ENCODE measurements around the gene SPATA2. TPM values are rescaled to one million over a fixed set of nuclear protein-coding genes. Genes with fewer than 3 reads are reported as not detected.

SPATA2 gene
- total and polyA plus RNA-seq, 2 experiments from 2014 or later, result 3.1 to 4.6 TPM

- Histone ChIP-seq H3K9me3 (ENCODE audit: low read depth) (no peaks in the 10 kb centered on the region), H2AFZ (no peak overlapping the region), H3K27me3 (replicated peaks; ENCODE audit: insufficient read depth) (no peaks in the 10 kb centered on the region), H3F3A (ENCODE audit: insufficient read depth) (0 out of 2 replicates have a peak, but pooled peaks cover 9% of the 10 kb centered on the region), H3K4me1 (ENCODE audit: insufficient read depth) (peaks cover 13% of the 10 kb centered on the region; the same call in 1 of the 2 replicates), H3K36me3 (ENCODE audit: low read depth) (no peaks in the 10 kb centered on the region; the same call in 1 of the 2 replicates), H4K20me1 (ENCODE audit: insufficient read depth) (no peaks in the 10 kb centered on the region), H3K79me2 (ENCODE audit: insufficient read depth) (no peaks in the 10 kb centered on the region), H3K4me2 (ENCODE audit: unreplicated experiment) (no peak overlapping the region), H3K9me2 (ENCODE audit: insufficient read depth) (no peaks in the 10 kb centered on the region), H3K4me3 (no peak overlapping the region), H3K27ac (no peak overlapping the region), H3K9ac (no peak overlapping the region)
- TF ChIP-seq EZH2 (IDR thresholded peaks at IDR 0.05; ENCODE audit: insufficient read depth, poor library complexity, severe bottlenecking) (no peak), EZH2phosphoT487 (IDR thresholded peaks at IDR 0.05; ENCODE audit: insufficient read depth, low read depth) (no peak)
- no peak for DNase-seq
- 89 to 90% methylated on average over 12 to 13 of the region's 13 CpGs for WGBS, 2 experiments (ENCODE audit: low coverage in 1 of 2, low lambda C conversion rate in 2 of 2, missing lambda C conversion rate in 2 of 2)
- in situ Hi-C loops (cut with MboI), result no loop called here
These were observed 23.7 kb downstream of the SPATA2 start for GRCh38 chr20:49891476-49892110.

GRCh38 chr20:49890471-49891361, 24.6 kb downstream of the SPATA2 start:
- no peaks in the 10 kb centered on the region for H3K79me2 ChIP-seq (ENCODE audit: insufficient read depth)
- no peaks in the 10 kb centered on the region for H3K27me3 ChIP-seq (replicated peaks; ENCODE audit: insufficient read depth)
- no peaks in the 10 kb centered on the region for H3K9me2 ChIP-seq (ENCODE audit: insufficient read depth)
- H3F3A ChIP-seq (ENCODE audit: insufficient read depth), result 0 out of 2 replicates have a peak, but pooled peaks cover 5% of the 10 kb centered on the region
- 66 to 70% methylated on average over 20 to 21 of the region's 21 CpGs for WGBS, 2 experiments (ENCODE audit: low coverage in 1 of 2, low lambda C conversion rate in 2 of 2, missing lambda C conversion rate in 2 of 2)
- no peaks in the 10 kb centered on the region for H3K9me3 ChIP-seq (ENCODE audit: low read depth)
- in situ Hi-C loops (cut with MboI), result no loop called here
- H3K4me2 ChIP-seq (ENCODE audit: unreplicated experiment), result no peak overlapping the region
- no peak overlapping the region for H3K27ac ChIP-seq
- H3K4me1 ChIP-seq (ENCODE audit: insufficient read depth), result peaks cover 13% of the 10 kb centered on the region; the same call in 1 of the 2 replicates
- no peak for DNase-seq
- H3K36me3 ChIP-seq (ENCODE audit: low read depth), result no peaks in the 10 kb centered on the region; the same call in 1 of the 2 replicates
- TF ChIP-seq EZH2phosphoT487 (IDR thresholded peaks at IDR 0.05; ENCODE audit: insufficient read depth, low read depth) (no peak), EZH2 (IDR thresholded peaks at IDR 0.05; ENCODE audit: insufficient read depth, poor library complexity, severe bottlenecking) (no peak)
- H3K4me3 ChIP-seq, result no peak overlapping the region
- H3K9ac ChIP-seq, result no peak overlapping the region
- no peak overlapping the region for H2AFZ ChIP-seq
- no peaks in the 10 kb centered on the region for H4K20me1 ChIP-seq (ENCODE audit: insufficient read depth)

- H3K9ac ChIP-seq, result no peak overlapping the region
- no peak for DNase-seq
- no peaks in the 10 kb centered on the region for H3K9me2 ChIP-seq (ENCODE audit: insufficient read depth)
- H3K4me1 ChIP-seq (ENCODE audit: insufficient read depth), result peaks cover 13% of the 10 kb centered on the region; the same call in 1 of the 2 replicates
- in situ Hi-C loops (cut with MboI), result no loop called here
- TF ChIP-seq EZH2phosphoT487 (IDR thresholded peaks at IDR 0.05; ENCODE audit: insufficient read depth, low read depth), result no peak
- TF ChIP-seq EZH2 (IDR thresholded peaks at IDR 0.05; ENCODE audit: insufficient read depth, poor library complexity, severe bottlenecking), result no peak
- no peaks in the 10 kb centered on the region; the same call in 1 of the 2 replicates for H3K36me3 ChIP-seq (ENCODE audit: low read depth)
- H3K9me3 ChIP-seq (ENCODE audit: low read depth), result no peaks in the 10 kb centered on the region
- H3F3A ChIP-seq (ENCODE audit: insufficient read depth), result 0 out of 2 replicates have a peak, but pooled peaks cover 5% of the 10 kb centered on the region
- H3K79me2 ChIP-seq (ENCODE audit: insufficient read depth), result no peaks in the 10 kb centered on the region
- no peaks in the 10 kb centered on the region for H4K20me1 ChIP-seq (ENCODE audit: insufficient read depth)
- H2AFZ ChIP-seq, result no peak overlapping the region
- 66 to 74% methylated on average over 9 of the region's 9 CpGs for WGBS, 2 experiments (ENCODE audit: low coverage in 1 of 2, low lambda C conversion rate in 2 of 2, missing lambda C conversion rate in 2 of 2)
- no peak overlapping the region for H3K27ac ChIP-seq
- H3K4me2 ChIP-seq (ENCODE audit: unreplicated experiment), result no peak overlapping the region
- no peaks in the 10 kb centered on the region for H3K27me3 ChIP-seq (replicated peaks; ENCODE audit: insufficient read depth)
- H3K4me3 ChIP-seq, result no peak overlapping the region
These were observed 25.4 kb downstream of the SPATA2 start for GRCh38 chr20:49889935-49890333.

Data from GM23248 (cell line).